Measurements from ENCODE around the gene TBX15.

TBX15 gene

DNA sequence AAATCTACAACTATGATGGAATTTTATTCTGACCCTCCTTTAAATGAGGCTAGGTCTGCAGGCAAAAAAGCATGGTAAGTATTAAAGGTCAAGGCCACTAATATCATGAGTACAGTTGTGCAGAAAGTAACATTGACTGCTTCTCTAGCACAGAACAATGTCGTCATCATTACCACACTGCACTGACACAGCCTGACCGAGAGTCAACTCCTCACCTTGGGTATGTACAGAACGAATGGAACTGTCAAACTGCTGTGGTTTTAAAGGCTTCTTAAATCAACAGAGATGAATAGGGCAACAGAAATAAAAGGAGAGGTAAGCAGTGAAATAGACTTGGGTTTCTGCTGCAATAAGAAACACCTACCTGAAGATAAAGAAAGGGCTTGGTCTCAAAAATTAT, 88.8 kb downstream of the TBX15 start:
- TF ChIP-seq, protein P1, sequence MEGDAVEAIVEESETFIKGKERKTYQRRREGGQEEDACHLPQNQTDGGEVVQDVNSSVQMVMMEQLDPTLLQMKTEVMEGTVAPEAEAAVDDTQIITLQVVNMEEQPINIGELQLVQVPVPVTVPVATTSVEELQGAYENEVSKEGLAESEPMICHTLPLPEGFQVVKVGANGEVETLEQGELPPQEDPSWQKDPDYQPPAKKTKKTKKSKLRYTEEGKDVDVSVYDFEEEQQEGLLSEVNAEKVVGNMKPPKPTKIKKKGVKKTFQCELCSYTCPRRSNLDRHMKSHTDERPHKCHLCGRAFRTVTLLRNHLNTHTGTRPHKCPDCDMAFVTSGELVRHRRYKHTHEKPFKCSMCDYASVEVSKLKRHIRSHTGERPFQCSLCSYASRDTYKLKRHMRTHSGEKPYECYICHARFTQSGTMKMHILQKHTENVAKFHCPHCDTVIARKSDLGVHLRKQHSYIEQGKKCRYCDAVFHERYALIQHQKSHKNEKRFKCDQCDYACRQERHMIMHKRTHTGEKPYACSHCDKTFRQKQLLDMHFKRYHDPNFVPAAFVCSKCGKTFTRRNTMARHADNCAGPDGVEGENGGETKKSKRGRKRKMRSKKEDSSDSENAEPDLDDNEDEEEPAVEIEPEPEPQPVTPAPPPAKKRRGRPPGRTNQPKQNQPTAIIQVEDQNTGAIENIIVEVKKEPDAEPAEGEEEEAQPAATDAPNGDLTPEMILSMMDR (IDR thresholded peaks at IDR 0.05; ENCODE audit: low read depth, low read length, missing control alignments), result no peak
- no peak overlapping the region for H3K4me3 ChIP-seq (replicated peaks; ENCODE audit: low read depth, low read length)
- no peak for DNase-seq (ENCODE audit: extremely low read depth, low read depth)

DNA sequence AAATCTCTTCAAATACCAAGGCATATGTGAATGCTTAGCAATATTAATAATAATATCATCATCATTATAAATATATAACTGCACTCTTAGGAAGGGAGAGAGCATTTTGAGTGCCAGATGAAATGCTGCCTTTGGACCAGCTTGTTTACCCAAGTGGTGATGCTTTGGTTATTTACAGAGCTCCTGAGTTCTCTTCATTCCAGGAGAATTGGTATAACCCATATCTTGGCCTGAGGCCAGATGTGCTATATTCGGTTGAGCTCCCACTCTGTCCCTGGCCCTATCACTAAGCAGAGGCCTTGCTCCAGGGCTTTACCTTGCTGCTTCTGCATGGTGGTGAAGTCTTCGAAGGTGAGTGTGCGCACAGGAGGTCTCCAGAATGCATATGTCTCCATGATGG, 89.4 kb downstream of the TBX15 start:
- H3K4me3 ChIP-seq (replicated peaks; ENCODE audit: low read depth, low read length), result no peak overlapping the region
- TF ChIP-seq, protein P1 (IDR thresholded peaks at IDR 0.05; ENCODE audit: low read depth, low read length, missing control alignments), result no peak
- DNase-seq (ENCODE audit: extremely low read depth, low read depth), result no peak

- H3K4me3 ChIP-seq (replicated peaks; ENCODE audit: low read depth, low read length), result no peak overlapping the region
- DNase-seq (ENCODE audit: extremely low read depth, low read depth), result no peak
- TF ChIP-seq, protein P1 (IDR thresholded peaks at IDR 0.05; ENCODE audit: low read depth, low read length, missing control alignments), result no peak
These were observed 91.7 kb downstream of the TBX15 start for GRCh38 chr1:118896416-118896815.

DNA sequence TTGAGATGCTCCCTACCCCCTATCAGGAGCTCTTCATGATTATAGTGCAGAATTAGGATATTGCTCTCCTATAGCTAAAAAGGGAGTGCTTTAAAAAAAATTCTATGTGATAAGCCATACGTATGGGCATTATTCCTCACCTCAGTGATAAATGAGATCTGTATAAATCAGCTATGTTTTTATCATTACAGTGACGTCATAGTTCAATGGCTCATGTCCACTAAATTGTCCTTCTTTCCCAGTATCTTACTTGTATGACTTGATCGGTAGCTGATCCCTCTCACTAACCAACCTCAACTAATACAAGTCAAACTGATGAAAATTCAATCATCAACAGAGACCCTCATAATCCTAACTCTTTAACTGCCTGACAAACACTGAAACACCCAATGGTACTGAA, 93.3 kb downstream of the TBX15 start:
- no peak for DNase-seq (ENCODE audit: extremely low read depth, low read depth)
- no peak overlapping the region for H3K4me3 ChIP-seq (replicated peaks; ENCODE audit: low read depth, low read length)
- TF ChIP-seq, protein P1 (IDR thresholded peaks at IDR 0.05; ENCODE audit: low read depth, low read length, missing control alignments), result no peak

- no peak for DNase-seq (ENCODE audit: extremely low read depth, low read depth)
- TF ChIP-seq, protein P1 (IDR thresholded peaks at IDR 0.05; ENCODE audit: low read depth, low read length, missing control alignments), result no peak
These were observed 97.2 kb downstream of the TBX15 start for GRCh38 chr1:118890851-118891384.

GRCh38 chr1:118884946-118885345, 103.2 kb downstream of the TBX15 start:
- no peak for DNase-seq (ENCODE audit: extremely low read depth, low read depth)
- TF ChIP-seq, protein P1 (IDR thresholded peaks at IDR 0.05; ENCODE audit: low read depth, low read length, missing control alignments), result no peak
- H3K4me3 ChIP-seq (replicated peaks; ENCODE audit: low read depth, low read length), result no peak overlapping the region

More at GRCh38 chr1:118890851-118891384, 97.2 kb downstream of the TBX15 start:
- no peak overlapping the region for H3K4me3 ChIP-seq (replicated peaks; ENCODE audit: low read depth, low read length)

- TF ChIP-seq, protein P1 (IDR thresholded peaks at IDR 0.05; ENCODE audit: low read depth, low read length, missing control alignments), result no peak
- no peak overlapping the region for H3K4me3 ChIP-seq (replicated peaks; ENCODE audit: low read depth, low read length)
- no peak for DNase-seq (ENCODE audit: extremely low read depth, low read depth)
These were observed 106.4 kb downstream of the TBX15 start for GRCh38 chr1:118881751-118882150.

All from HFF-Myc (cell line).